ENCODE data around the gene ANTXR1. TPM values are rescaled to one million over a fixed set of nuclear protein-coding genes. Genes with fewer than 3 reads are reported as not detected.

Gene ANTXR1
- total and polyA plus RNA-seq, 9 of the 15 experiments (the other 6 are each of a cell fraction or from before 2014, with no cell fraction given) = 0.07 to 1.00 (median 0.54) TPM

DNA sequence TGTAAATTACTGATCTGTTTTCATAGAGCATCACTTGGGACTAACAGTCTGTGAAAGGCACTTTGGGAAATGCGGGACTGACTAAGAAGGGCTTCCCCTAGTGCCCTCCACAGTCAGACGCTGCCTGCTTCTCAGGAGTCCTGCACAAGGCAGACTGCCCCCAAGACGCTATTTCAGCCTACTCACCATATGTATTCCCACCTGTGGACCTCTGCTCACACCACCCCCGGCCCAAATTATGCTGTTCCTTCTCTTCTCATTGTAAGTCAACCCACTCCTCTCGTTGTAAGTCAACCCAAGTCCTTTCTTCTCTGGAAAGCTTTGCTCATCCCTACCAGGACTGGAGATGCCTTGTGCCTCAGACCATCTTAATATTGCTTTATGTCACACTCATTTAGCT lies 198.7 kb downstream of the ANTXR1 start:
- DNase-seq (ENCODE audit: extremely low read depth in 1 of 4, low spot score in 3 of 4) (no peak), ATAC-seq (no peak), FAIRE-seq (no peak)
- H3K36me3 ChIP-seq (ENCODE audit: control insufficient read depth, insufficient read depth, low read length) = no peaks in the 10 kb centered on the region
- in situ Hi-C loops (cut with MboI) = no loop called here
- H3K4me3 ChIP-seq = no peak overlapping the region
- H3K79me2 ChIP-seq (ENCODE audit: control insufficient read depth, insufficient read depth, low read length) = no peaks in the 10 kb centered on the region
- no peaks in the 10 kb centered on the region for H3K9me1 ChIP-seq (ENCODE audit: control insufficient read depth, insufficient read depth, low read length)
- peaks cover 0 to 12% of the 10 kb centered on the region in 2 experiments; a peak in 3 of 5 replicates for H3K27me3 ChIP-seq (ENCODE audit: control insufficient read depth in 2 of 2, insufficient read depth in 2 of 2, low read length in 2 of 2)
- intact Hi-C loops (cut with micrococcal nuclease) = no loop called here
- H4K20me1 ChIP-seq (replicated peaks; ENCODE audit: control insufficient read depth, insufficient read depth, low read length) = no peaks in the 10 kb centered on the region; the same call in 1 of the 2 replicates
- CTCF ChIA-PET (ENCODE audit: low intra/inter-chr PET ratio) = no interaction called here
- TF ChIP-seq ZKSCAN8 (CRISPR knock-in tag; IDR thresholded peaks at IDR 0.05) = no peak
- TF ChIP-seq SMARCB1 (IDR thresholded peaks at IDR 0.05; ENCODE audit: insufficient read length, low read depth) = no peak
- no peak for TF ChIP-seq TCF3 (CRISPR knock-in tag; IDR thresholded peaks at IDR 0.05)
- TF ChIP-seq NFRKB (IDR thresholded peaks at IDR 0.05; ENCODE audit: low read depth) = no peak
- no peak for TF ChIP-seq NCOA6 (IDR thresholded peaks at IDR 0.05)
- TF ChIP-seq ZNF133 (CRISPR knock-in tag; IDR thresholded peaks at IDR 0.05) = no peak
- TF ChIP-seq HDAC1 (IDR thresholded peaks at IDR 0.05) = no peak
- TF ChIP-seq SREBF1 (IDR thresholded peaks at IDR 0.05; ENCODE audit: borderline replicate concordance, low read depth, low read length) = no peak
- TF ChIP-seq FOXM1 (IDR thresholded peaks at IDR 0.05; ENCODE audit: low read depth) = no peak
- TF ChIP-seq FOXM1 (CRISPR knock-in tag; IDR thresholded peaks at IDR 0.05; ENCODE audit: low read depth) = no peak
- no peak for TF ChIP-seq L3MBTL2 (IDR thresholded peaks at IDR 0.05)
- TF ChIP-seq ZFP36 (IDR thresholded peaks at IDR 0.05; ENCODE audit: low read depth, low read length, partially characterized antibody) = no peak
- POLR2A ChIA-PET = no interaction called here
- H3K4me1 ChIP-seq (replicated peaks in 1 of 2; ENCODE audit: control insufficient read depth in 2 of 2, insufficient read depth in 2 of 2, low read length in 2 of 2) = no peaks in the 10 kb centered on the region
- no peak overlapping the region for H3K9ac ChIP-seq (ENCODE audit: insufficient read depth in 1 of 2, low read depth in 2 of 2, low read length in 2 of 2)
- no peaks in the 10 kb centered on the region for H3K9me3 ChIP-seq (replicated peaks; ENCODE audit: control insufficient read depth, insufficient read depth, low read depth, low read length)
- H3K4me2 ChIP-seq (ENCODE audit: insufficient read depth, low read length) = no peak overlapping the region
- 0% methylated on average over 5 of the region's 5 CpGs for WGBS (ENCODE audit: insufficient coverage, low coverage, missing lambda C conversion rate)
- no peak overlapping the region for H2AFZ ChIP-seq (ENCODE audit: low read depth, low read length)
- no peak overlapping the region for H3K27ac ChIP-seq (ENCODE audit: extremely low read depth, low read depth, low read length)
- BruUV-seq (replicated peaks) = no TSS peak
